GM23248 (cell line): ENCODE data around the gene GLDC. TPM values are rescaled to one million over a fixed set of nuclear protein-coding genes. Genes with fewer than 3 reads are reported as not detected.

Source experiments
- DNase-seq: peaks from one replicate; pipeline ENCODE4 v3.0.0-alpha.2; 2015
- H2AFZ ChIP-seq: fragments of 200-600 bp; sonication (generic); 2 replicates; pipeline ENCODE4 v1.6.1; 2016; ENCODE audit warnings: antibody characterized with exemption
- H3F3A ChIP-seq: fragments of 200-600 bp; sonication (generic); 2 replicates; pipeline ENCODE4 v1.6.1; 2016; ENCODE audit warnings: mild to moderate bottlenecking, antibody characterized with exemption, mixed run types; ENCODE audit not compliant: insufficient read depth
- H3K27ac ChIP-seq: fragments of 200-600 bp; sonication (generic); 2 replicates; pipeline ENCODE4 v1.5.1; 2016; ENCODE audit warnings: mild to moderate bottlenecking
- H3K27me3 ChIP-seq: fragments of 200-600 bp; sonication (generic); replicated peaks from 2 replicates; pipeline ENCODE4 v1.6.1; 2016; ENCODE audit warnings: mild to moderate bottlenecking; ENCODE audit not compliant: insufficient read depth
- H3K36me3 ChIP-seq: fragments of 200-600 bp; sonication (generic); 2 replicates; pipeline ENCODE4 v1.6.1; 2016; ENCODE audit warnings: low read depth, mild to moderate bottlenecking
- H3K4me1 ChIP-seq: fragments of 200-600 bp; sonication (generic); 2 replicates; pipeline ENCODE4 v1.6.1; 2016; ENCODE audit warnings: mild to moderate bottlenecking; ENCODE audit not compliant: insufficient read depth
- H3K4me2 ChIP-seq: fragments of 200-600 bp; sonication (generic); one replicate; pipeline ENCODE4 v1.6.1; 2016; ENCODE audit warnings: mild to moderate bottlenecking; ENCODE audit not compliant: unreplicated experiment
- H3K4me3 ChIP-seq: fragments of 200-600 bp; sonication (generic); 2 replicates; pipeline ENCODE4 v1.5.1; 2016; ENCODE audit warnings: mild to moderate bottlenecking
- H3K79me2 ChIP-seq: fragments of 200-600 bp; sonication (generic); 2 replicates; pipeline ENCODE4 v1.6.1; 2016; ENCODE audit warnings: mild to moderate bottlenecking; ENCODE audit not compliant: insufficient read depth
- H3K9ac ChIP-seq: fragments of 200-600 bp; sonication (generic); 2 replicates; pipeline ENCODE4 v1.6.1; 2016; ENCODE audit warnings: mild to moderate bottlenecking
- H3K9me2 ChIP-seq: fragments of 200-600 bp; sonication (generic); 2 replicates; pipeline ENCODE4 v1.6.1; 2016; ENCODE audit warnings: mixed run types, mild to moderate bottlenecking, moderate library complexity; ENCODE audit not compliant: insufficient read depth
- H3K9me3 ChIP-seq: fragments of 200-600 bp; sonication (generic); one replicate; pipeline ENCODE4 v1.6.1; 2017; ENCODE audit warnings: low read depth
- H4K20me1 ChIP-seq: fragments of 200-600 bp; sonication (generic); 2 replicates; pipeline ENCODE4 v1.6.0; 2016; ENCODE audit not compliant: insufficient read depth
- EZH2 ChIP-seq: fragments of 200-600 bp; sonication (generic); IDR thresholded peaks from 2 replicates; pipeline ENCODE4 v1.6.1; 2018; ENCODE audit warnings: antibody characterized with exemption, mild to moderate bottlenecking; ENCODE audit not compliant: insufficient read depth, poor library complexity, severe bottlenecking
- EZH2phosphoT487 ChIP-seq: fragments of 200-600 bp; sonication (generic); IDR thresholded peaks from 2 replicates; pipeline ENCODE4 v1.6.1; 2018; ENCODE audit warnings: antibody characterized with exemption, moderate library complexity, mild to moderate bottlenecking, low read depth; ENCODE audit not compliant: insufficient read depth
- WGBS, 2 experiments: methylation state at CpG; one replicate each; pipeline ENCODE4 v1.1.6; 2015 to 2017; ENCODE audit warnings: low lambda C conversion rate in 2 of 2, low coverage in 1 of 2; ENCODE audit errors: missing lambda C conversion rate in 2 of 2; 5-methylcytosine and 5-hydroxymethylcytosine counted together
- in situ Hi-C: fragments of 300-500 bp; cut with MboI; formaldehyde crosslinking; loops from 2 replicates; pipeline ENCODE4 v1.15.0; 2020
- polyA plus RNA-seq: library from polyadenylated mRNA; unstranded; fragments of >200 nt; fragmentation: Nextera tagmentation; extraction: Ambion mirVana; gene quantifications from 2 replicates; pipeline ENCODE4 v1.2.1, GENCODE V29; 2016
- total RNA-seq: library from RNA; depleted of rRNA; stranded (reverse); fragments of >200 nt; shearing (Covaris generic); gene quantifications from 2 replicates; pipeline ENCODE4 v1.2.3, GENCODE V29; 2014

The GLDC gene
- total and polyA plus RNA-seq, 2 experiments from 2014 or later = 0.11 to 0.48 TPM

- Histone ChIP-seq H3K4me1 (no peaks in the 10 kb centered on the region), H3K9me3 (no peaks in the 10 kb centered on the region), H3K27ac (no peak overlapping the region), H3K79me2 (no peaks in the 10 kb centered on the region), H3F3A (no peaks in the 10 kb centered on the region), H3K9me2 (no peaks in the 10 kb centered on the region), H4K20me1 (no peaks in the 10 kb centered on the region), H3K4me2 (no peak overlapping the region), H2AFZ (no peak overlapping the region), H3K4me3 (no peak overlapping the region), H3K9ac (no peak overlapping the region), H3K27me3 (no peaks in the 10 kb centered on the region), H3K36me3 (no peaks in the 10 kb centered on the region)
- in situ Hi-C loops = no loop called here
- DNase-seq = no peak
- WGBS, 2 experiments = 78 to 82% methylated on average over 2 of the region's 2 CpGs
- no peak for TF ChIP-seq EZH2phosphoT487
- TF ChIP-seq EZH2 = no peak
These were observed 35.5 kb downstream of the GLDC start for GRCh38 chr9:6610073-6610472.

GRCh38 chr9:6609497-6610016 is 36.0 kb downstream of the GLDC start:
- Histone ChIP-seq H3F3A (no peaks in the 10 kb centered on the region), H3K9me3 (no peaks in the 10 kb centered on the region), H3K4me3 (no peak overlapping the region), H3K4me2 (no peak overlapping the region), H3K9ac (no peak overlapping the region), H3K4me1 (no peaks in the 10 kb centered on the region), H3K79me2 (no peaks in the 10 kb centered on the region), H2AFZ (no peak overlapping the region), H3K27me3 (no peaks in the 10 kb centered on the region), H3K9me2 (no peaks in the 10 kb centered on the region), H3K27ac (no peak overlapping the region), H4K20me1 (no peaks in the 10 kb centered on the region), H3K36me3 (no peaks in the 10 kb centered on the region)
- TF ChIP-seq EZH2 (no peak), EZH2phosphoT487 (no peak)
- no peak for DNase-seq
- WGBS, 2 experiments = 70 to 79% methylated on average over 11 of the region's 11 CpGs
- in situ Hi-C loops = no loop called here

- Histone ChIP-seq H3F3A (no peaks in the 10 kb centered on the region), H3K9me3 (no peaks in the 10 kb centered on the region), H3K27ac (no peak overlapping the region), H2AFZ (no peak overlapping the region), H3K9me2 (no peaks in the 10 kb centered on the region), H3K27me3 (no peaks in the 10 kb centered on the region), H3K4me2 (no peak overlapping the region), H3K9ac (no peak overlapping the region), H4K20me1 (no peaks in the 10 kb centered on the region), H3K36me3 (no peaks in the 10 kb centered on the region), H3K4me1 (no peaks in the 10 kb centered on the region), H3K79me2 (no peaks in the 10 kb centered on the region), H3K4me3 (no peak overlapping the region)
- DNase-seq = no peak
- TF ChIP-seq EZH2phosphoT487 (no peak), EZH2 (no peak)
- in situ Hi-C loops = no loop called here
- 63 to 68% methylated on average over 5 of the region's 5 CpGs for WGBS, 2 experiments
These were observed 40.3 kb downstream of the GLDC start for GRCh38 chr9:6605202-6605601.

DNA sequence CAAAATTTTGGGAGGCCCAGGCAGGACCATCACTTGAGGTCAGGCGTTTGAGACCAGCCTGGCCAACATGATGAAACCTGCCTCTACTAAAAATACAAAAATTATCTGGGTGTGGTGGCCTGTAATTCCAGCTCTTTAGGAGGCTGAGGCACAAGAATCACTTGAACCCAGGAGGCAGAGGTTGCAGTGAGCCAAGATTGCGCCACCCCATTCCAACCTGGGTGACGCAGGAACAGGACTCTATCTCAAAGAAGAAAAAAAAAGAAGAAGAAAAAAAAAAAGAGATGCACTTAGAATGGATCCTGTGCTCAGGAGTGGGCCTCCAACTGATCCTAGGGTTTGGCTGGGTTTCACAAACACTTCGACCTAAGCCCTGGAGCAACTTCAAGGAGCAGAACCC is 45.1 kb downstream of the GLDC start:
- H3K79me2 ChIP-seq = no peaks in the 10 kb centered on the region
- in situ Hi-C loops = no loop called here
- H3K4me3 ChIP-seq = no peak overlapping the region

GRCh38 chr9:6600006-6600405 is 45.5 kb downstream of the GLDC start:
- Histone ChIP-seq H3K4me3 (no peak overlapping the region), H3K4me1 (no peaks in the 10 kb centered on the region), H3K9me3 (no peaks in the 10 kb centered on the region), H3K36me3 (no peaks in the 10 kb centered on the region), H3K79me2 (no peaks in the 10 kb centered on the region), H3F3A (no peaks in the 10 kb centered on the region), H3K27ac (no peak overlapping the region), H3K9ac (no peak overlapping the region), H3K4me2 (no peak overlapping the region), H3K27me3 (no peaks in the 10 kb centered on the region), H4K20me1 (no peaks in the 10 kb centered on the region), H2AFZ (no peak overlapping the region), H3K9me2 (no peaks in the 10 kb centered on the region)
- in situ Hi-C loops = no loop called here
- 53 to 62% methylated on average over 5 of the region's 5 CpGs for WGBS, 2 experiments
- TF ChIP-seq EZH2phosphoT487 = no peak
- no peak for TF ChIP-seq EZH2
- DNase-seq = no peak

More for the DNA sequence above, 45.1 kb downstream of the GLDC start:
- Histone ChIP-seq H3K36me3 (no peaks in the 10 kb centered on the region), H3K9me3 (no peaks in the 10 kb centered on the region), H3K27ac (no peak overlapping the region), H4K20me1 (no peaks in the 10 kb centered on the region), H3K27me3 (no peaks in the 10 kb centered on the region), H3K9me2 (no peaks in the 10 kb centered on the region), H3K4me2 (no peak overlapping the region), H3K9ac (no peak overlapping the region), H2AFZ (no peak overlapping the region), H3F3A (no peaks in the 10 kb centered on the region), H3K4me1 (no peaks in the 10 kb centered on the region)
- TF ChIP-seq EZH2phosphoT487 = no peak
- TF ChIP-seq EZH2 = no peak
- DNase-seq = no peak
- WGBS, 2 experiments = 66 to 77% methylated on average over 4 of the region's 4 CpGs
